ENCODE results near the gene MEIS2. TPM values are rescaled to one million over a fixed set of nuclear protein-coding genes. Genes with fewer than 3 reads are reported as not detected.
A peak's percentile ranks its signal among the peaks of the same experiment; 100 is the strongest.

MEIS2 gene
- total RNA-seq, 2 donors from 2014 or later = 7.1 to 9.7 TPM

DNA sequence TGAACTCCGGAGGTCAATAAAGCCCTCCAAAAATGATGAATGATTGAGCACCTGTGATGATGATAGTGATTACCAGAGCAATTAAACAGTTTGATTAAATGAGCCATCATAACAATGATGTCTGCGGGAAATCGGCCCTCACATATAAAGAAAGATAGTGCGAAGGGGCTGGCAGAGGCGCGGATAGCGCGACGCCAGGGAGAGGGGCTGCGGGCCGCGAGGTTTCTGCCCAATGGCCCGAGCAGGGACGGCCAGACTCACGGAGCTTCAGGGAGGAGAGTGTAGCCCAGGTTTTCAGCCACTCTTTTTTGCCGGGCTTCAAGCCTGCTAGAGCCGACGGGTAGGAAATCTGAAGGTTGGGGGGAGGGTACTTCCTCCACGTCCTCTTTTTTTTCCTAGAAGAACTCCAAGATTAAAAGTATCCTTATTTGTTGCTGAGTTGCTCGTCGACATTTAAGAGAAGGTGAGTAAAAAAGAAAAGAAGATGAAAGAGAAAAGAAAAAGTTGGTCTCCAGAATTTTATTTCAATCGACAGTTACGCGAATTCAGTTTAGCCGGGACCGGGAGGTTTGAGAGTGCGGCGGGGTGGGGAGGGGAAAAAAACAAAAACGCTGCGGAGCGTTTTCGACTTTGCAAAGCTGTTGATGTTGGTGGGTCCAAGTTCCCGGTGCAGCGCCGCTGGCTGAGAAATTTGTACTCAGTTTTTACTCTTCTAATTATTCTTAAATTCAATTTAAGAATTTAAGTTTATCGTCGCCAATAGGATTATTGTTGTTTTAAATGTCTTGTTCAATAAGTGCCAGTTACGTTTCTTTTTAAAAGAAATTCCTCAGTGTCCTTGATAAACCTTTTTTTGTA lies 2.2 kb upstream of the MEIS2 start:
- Histone ChIP-seq H3K4me3 (ENCODE audit: low read length) (peak overlapping the region; percentile 81), H3K4me1 (ENCODE audit: control insufficient read depth, insufficient read depth, low read length) (peaks cover 3% of the 10 kb centered on the region), H3K36me3 (ENCODE audit: control insufficient read depth, insufficient read depth, low read length) (no peaks in the 10 kb centered on the region), H3K27ac (ENCODE audit: low read depth, low read length) (peak overlapping the region; percentile 62), H3K9ac (ENCODE audit: extremely low read depth, low read length, poor library complexity, severe bottlenecking) (peak overlapping the region; percentile 45), H3K9me3 (ENCODE audit: control insufficient read depth, low read length) (no peaks in the 10 kb centered on the region), H3K27me3 (ENCODE audit: control insufficient read depth, insufficient read depth, low read length, poor library complexity, severe bottlenecking) (peaks cover 66% of the 10 kb centered on the region)
- H3K27ac Mint-ChIP-seq = no peak overlapping the region
- no peaks in the 10 kb centered on the region for H3K36me3 Mint-ChIP-seq (ENCODE audit: low read depth)
- peak overlapping the region; percentile 72 for H3K4me3 Mint-ChIP-seq
- peaks cover 82% of the 10 kb centered on the region for H3K27me3 Mint-ChIP-seq (ENCODE audit: insufficient read depth)
- peak; percentile 78 for DNase-seq
- peaks cover 45% of the 10 kb centered on the region for H3K4me1 Mint-ChIP-seq
- WGBS, 2 experiments (ENCODE audit: insufficient coverage in 1 of 2, insufficient read length in 1 of 2) = 1% methylated on average over 22 to 38 of the region's 38 CpGs
- TF ChIP-seq, protein P1, sequence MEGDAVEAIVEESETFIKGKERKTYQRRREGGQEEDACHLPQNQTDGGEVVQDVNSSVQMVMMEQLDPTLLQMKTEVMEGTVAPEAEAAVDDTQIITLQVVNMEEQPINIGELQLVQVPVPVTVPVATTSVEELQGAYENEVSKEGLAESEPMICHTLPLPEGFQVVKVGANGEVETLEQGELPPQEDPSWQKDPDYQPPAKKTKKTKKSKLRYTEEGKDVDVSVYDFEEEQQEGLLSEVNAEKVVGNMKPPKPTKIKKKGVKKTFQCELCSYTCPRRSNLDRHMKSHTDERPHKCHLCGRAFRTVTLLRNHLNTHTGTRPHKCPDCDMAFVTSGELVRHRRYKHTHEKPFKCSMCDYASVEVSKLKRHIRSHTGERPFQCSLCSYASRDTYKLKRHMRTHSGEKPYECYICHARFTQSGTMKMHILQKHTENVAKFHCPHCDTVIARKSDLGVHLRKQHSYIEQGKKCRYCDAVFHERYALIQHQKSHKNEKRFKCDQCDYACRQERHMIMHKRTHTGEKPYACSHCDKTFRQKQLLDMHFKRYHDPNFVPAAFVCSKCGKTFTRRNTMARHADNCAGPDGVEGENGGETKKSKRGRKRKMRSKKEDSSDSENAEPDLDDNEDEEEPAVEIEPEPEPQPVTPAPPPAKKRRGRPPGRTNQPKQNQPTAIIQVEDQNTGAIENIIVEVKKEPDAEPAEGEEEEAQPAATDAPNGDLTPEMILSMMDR (conservative IDR thresholded peaks at IDR 0.05) = no peak
- H3K9me3 Mint-ChIP-seq = no peaks in the 10 kb centered on the region

DNA sequence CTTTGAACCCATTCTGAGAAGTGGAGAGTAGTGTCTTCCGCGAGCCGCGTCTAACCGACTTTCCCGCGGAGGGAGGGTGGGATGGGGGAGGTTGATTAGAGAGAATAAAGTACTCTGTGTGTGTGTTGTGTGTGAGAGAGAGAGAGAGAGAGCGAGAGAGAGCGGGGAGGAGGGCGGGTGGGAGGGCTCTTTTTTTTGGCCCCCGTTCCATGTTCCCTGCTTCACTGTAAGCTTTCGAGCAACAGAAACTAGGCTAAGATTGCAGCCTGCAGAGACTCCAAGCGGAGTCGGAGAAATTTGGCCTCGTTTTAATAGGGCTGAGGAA lies 1.6 kb upstream of the MEIS2 start:
- 0% methylated on average over 4 to 15 of the region's 15 CpGs for WGBS, 2 experiments (ENCODE audit: insufficient coverage in 1 of 2, insufficient read length in 1 of 2)
- Histone ChIP-seq H3K9ac (ENCODE audit: extremely low read depth, low read length, poor library complexity, severe bottlenecking) (peak overlapping the region; percentile 45), H3K27ac (ENCODE audit: low read depth, low read length) (peak overlapping the region; percentile 96), H3K4me1 (ENCODE audit: control insufficient read depth, insufficient read depth, low read length) (peaks cover 4% of the 10 kb centered on the region), H3K36me3 (ENCODE audit: control insufficient read depth, insufficient read depth, low read length) (no peaks in the 10 kb centered on the region), H3K27me3 (ENCODE audit: control insufficient read depth, insufficient read depth, low read length, poor library complexity, severe bottlenecking) (peaks cover 68% of the 10 kb centered on the region), H3K4me3 (ENCODE audit: low read length) (peak overlapping the region; percentile 95), H3K9me3 (ENCODE audit: control insufficient read depth, low read length) (no peaks in the 10 kb centered on the region)
- DNase-seq = peak; percentile 62
- peaks cover 84% of the 10 kb centered on the region for H3K27me3 Mint-ChIP-seq (ENCODE audit: insufficient read depth)
- no peaks in the 10 kb centered on the region for H3K36me3 Mint-ChIP-seq (ENCODE audit: low read depth)
- H3K27ac Mint-ChIP-seq = no peak overlapping the region
- H3K9me3 Mint-ChIP-seq = no peaks in the 10 kb centered on the region
- H3K4me3 Mint-ChIP-seq = peak overlapping the region; percentile 72
- H3K4me1 Mint-ChIP-seq = peaks cover 46% of the 10 kb centered on the region
- TF ChIP-seq, protein P1 (conservative IDR thresholded peaks at IDR 0.05) = no peak

DNA sequence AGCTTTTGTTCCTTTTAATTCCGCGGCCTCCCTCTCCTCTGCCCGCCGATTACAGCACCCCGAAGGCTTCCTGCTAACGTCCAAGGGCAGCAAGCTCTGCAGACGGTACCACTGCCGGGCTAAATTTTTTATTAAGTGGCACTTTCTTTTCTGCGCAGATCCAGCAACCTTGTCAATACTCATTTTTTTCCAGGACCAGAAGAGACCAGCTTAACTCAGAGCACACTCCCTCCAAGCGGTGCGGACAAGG lies 542 bp upstream of the MEIS2 start:
- Mint-ChIP-seq H3K9me3 (no peaks in the 10 kb centered on the region), H3K27ac (peak overlapping the region; percentile 78), H3K4me1 (peaks cover 55% of the 10 kb centered on the region), H3K27me3 (ENCODE audit: insufficient read depth) (peaks cover 88% of the 10 kb centered on the region), H3K36me3 (ENCODE audit: low read depth) (no peaks in the 10 kb centered on the region), H3K4me3 (peak overlapping the region; percentile 72)
- Histone ChIP-seq H3K36me3 (ENCODE audit: control insufficient read depth, insufficient read depth, low read length) (no peaks in the 10 kb centered on the region), H3K27me3 (ENCODE audit: control insufficient read depth, insufficient read depth, low read length, poor library complexity, severe bottlenecking) (peaks cover 77% of the 10 kb centered on the region), H3K4me1 (ENCODE audit: control insufficient read depth, insufficient read depth, low read length) (peaks cover 4% of the 10 kb centered on the region), H3K9ac (ENCODE audit: extremely low read depth, low read length, poor library complexity, severe bottlenecking) (peak overlapping the region; percentile 45), H3K4me3 (ENCODE audit: low read length) (peak overlapping the region; percentile 95), H3K9me3 (ENCODE audit: control insufficient read depth, low read length) (no peaks in the 10 kb centered on the region), H3K27ac (ENCODE audit: low read depth, low read length) (peak overlapping the region; percentile 96)
- no peak for DNase-seq
- TF ChIP-seq, protein P1 (conservative IDR thresholded peaks at IDR 0.05) = no peak
- 0% methylated on average over 4 to 11 of the region's 11 CpGs for WGBS, 2 experiments (ENCODE audit: insufficient coverage in 1 of 2, insufficient read length in 1 of 2)
